Large intestine (tissue), 3 donors: Measurements from ENCODE around the gene ANKS4B. TPM values are rescaled to one million over a fixed set of nuclear protein-coding genes. Genes with fewer than 3 reads are reported as not detected.

ENCODE experiments used
- DNase-seq, 2 donors: peaks; one replicate each; pipeline versions ENCODE4 v3.0.0 to v3.0.0-alpha.2; 2013
- H3K27ac ChIP-seq: one replicate; pipeline ENCODE4 v1.5.1; 2013; ENCODE audit warnings: low read length
- H3K27me3 ChIP-seq: 2 replicates; pipeline ENCODE4 v1.6.1; 2013; ENCODE audit warnings: low read length; ENCODE audit not compliant: control insufficient read depth, insufficient read depth
- H3K36me3 ChIP-seq: 2 replicates; pipeline ENCODE4 v1.6.1; 2013; ENCODE audit warnings: low read length; ENCODE audit not compliant: control insufficient read depth, insufficient read depth
- H3K4me1 ChIP-seq: one replicate; pipeline ENCODE4 v1.6.1; 2013; ENCODE audit warnings: low read length; ENCODE audit not compliant: control insufficient read depth, insufficient read depth
- H3K4me3 ChIP-seq: one replicate; pipeline ENCODE4 v1.5.1; 2013; ENCODE audit warnings: low read length
- H3K9me3 ChIP-seq: one replicate; pipeline ENCODE4 v1.6.1; 2013; ENCODE audit warnings: mild to moderate bottlenecking, low read depth, low read length, moderate library complexity; ENCODE audit not compliant: control insufficient read depth
- WGBS: methylation state at CpG from one replicate; pipeline ENCODE4 v1.1.5; 2013; ENCODE audit warnings: low lambda C conversion rate; ENCODE audit not compliant: insufficient coverage; 5-methylcytosine and 5-hydroxymethylcytosine counted together
- polyA plus RNA-seq: library from polyadenylated mRNA; unstranded; fragments of 120-200 nt; gene quantifications from one replicate; pipeline ENCODE4 v1.2.1, GENCODE V29; 2013

The ANKS4B gene
- polyA plus RNA-seq, 1 donor: 39.3 TPM

- H3K27ac ChIP-seq: no peak overlapping the region
- no CpG with 5 or more reads among the region's 4 CpGs for WGBS
These were observed 23.8 kb downstream of the ANKS4B start for GRCh38 chr16:21257284-21257683.

GRCh38 chr16:21260870-21261791 lies 27.6 kb downstream of the ANKS4B start:
- WGBS: 60% methylated on average over 1 of the region's 9 CpGs
- Histone ChIP-seq H3K9me3 (no peaks in the 10 kb centered on the region), H3K4me3 (no peak overlapping the region), H3K27me3 (no peaks in the 10 kb centered on the region), H3K4me1 (peaks cover 37% of the 10 kb centered on the region), H3K36me3 (no peaks in the 10 kb centered on the region), H3K27ac (peak overlapping the region; percentile 63)
- peak; percentile 86 to 97 for DNase-seq

More at GRCh38 chr16:21257284-21257683, 23.8 kb downstream of the ANKS4B start:
- Histone ChIP-seq H3K36me3 (peaks cover 7% of the 10 kb centered on the region), H3K9me3 (no peaks in the 10 kb centered on the region), H3K4me3 (no peak overlapping the region), H3K27me3 (no peaks in the 10 kb centered on the region), H3K4me1 (peaks cover 21% of the 10 kb centered on the region)
- DNase-seq: no peak

GRCh38 chr16:21262779-21263639 lies 29.5 kb downstream of the ANKS4B start:
- H3K27ac ChIP-seq: no peak overlapping the region
- no CpG with 5 or more reads among the region's 12 CpGs for WGBS
- peaks cover 37% of the 10 kb centered on the region for H3K4me1 ChIP-seq

GRCh38 chr16:21263640-21264570 lies 30.4 kb downstream of the ANKS4B start:
- peaks cover 37% of the 10 kb centered on the region for H3K4me1 ChIP-seq
- H3K9me3 ChIP-seq: no peaks in the 10 kb centered on the region
- 6% methylated on average over 4 of the region's 14 CpGs for WGBS
- peak in 1 of 2 donors; percentile 59 for DNase-seq
- no peaks in the 10 kb centered on the region for H3K27me3 ChIP-seq
- peak overlapping the region; percentile 9 for H3K27ac ChIP-seq
- H3K4me3 ChIP-seq: no peak overlapping the region
- no peaks in the 10 kb centered on the region for H3K36me3 ChIP-seq

More at GRCh38 chr16:21262779-21263639, 29.5 kb downstream of the ANKS4B start:
- Histone ChIP-seq H3K36me3 (no peaks in the 10 kb centered on the region), H3K9me3 (no peaks in the 10 kb centered on the region), H3K27me3 (no peaks in the 10 kb centered on the region), H3K4me3 (no peak overlapping the region)
- DNase-seq: no peak

- no peak for DNase-seq
- Histone ChIP-seq H3K9me3 (no peaks in the 10 kb centered on the region), H3K4me1 (peaks cover 37% of the 10 kb centered on the region), H3K27me3 (no peaks in the 10 kb centered on the region), H3K36me3 (no peaks in the 10 kb centered on the region), H3K4me3 (no peak overlapping the region), H3K27ac (peak overlapping the region; percentile 9)
- no CpG with 5 or more reads among the region's 4 CpGs for WGBS
These were observed 31.1 kb downstream of the ANKS4B start for GRCh38 chr16:21264571-21265036.

GRCh38 chr16:21265104-21265837 lies 31.8 kb downstream of the ANKS4B start:
- peaks cover 31% of the 10 kb centered on the region for H3K4me1 ChIP-seq

GRCh38 chr16:21267298-21267697 lies 33.8 kb downstream of the ANKS4B start:
- Histone ChIP-seq H3K4me3 (no peak overlapping the region), H3K27ac (no peak overlapping the region), H3K27me3 (no peaks in the 10 kb centered on the region), H3K4me1 (peaks cover 16% of the 10 kb centered on the region), H3K36me3 (no peaks in the 10 kb centered on the region), H3K9me3 (no peaks in the 10 kb centered on the region)
- no CpG with 5 or more reads among the region's 4 CpGs for WGBS
- DNase-seq: no peak

More at GRCh38 chr16:21265104-21265837, 31.8 kb downstream of the ANKS4B start:
- H3K36me3 ChIP-seq: no peaks in the 10 kb centered on the region
- DNase-seq: no peak
- no peak overlapping the region for H3K27ac ChIP-seq
- 100% methylated on average over 2 of the region's 9 CpGs for WGBS
- no peaks in the 10 kb centered on the region for H3K27me3 ChIP-seq
- no peak overlapping the region for H3K4me3 ChIP-seq
- H3K9me3 ChIP-seq: no peaks in the 10 kb centered on the region

- Histone ChIP-seq H3K36me3 (no peaks in the 10 kb centered on the region), H3K9me3 (no peaks in the 10 kb centered on the region), H3K4me1 (peaks cover 12% of the 10 kb centered on the region), H3K27me3 (no peaks in the 10 kb centered on the region), H3K27ac (no peak overlapping the region), H3K4me3 (no peak overlapping the region)
- 100% methylated on average over 3 of the region's 9 CpGs for WGBS
- DNase-seq: no peak
These were observed 34.7 kb downstream of the ANKS4B start for GRCh38 chr16:21268236-21268635.

- H3K27ac ChIP-seq: no peak overlapping the region
- H3K9me3 ChIP-seq: no peaks in the 10 kb centered on the region
- no peaks in the 10 kb centered on the region for H3K36me3 ChIP-seq
- WGBS: 100% methylated on average over 1 of the region's 2 CpGs
- H3K4me1 ChIP-seq: no peaks in the 10 kb centered on the region
- H3K27me3 ChIP-seq: peaks cover 3% of the 10 kb centered on the region
- DNase-seq: no peak
- no peak overlapping the region for H3K4me3 ChIP-seq
These were observed 38.8 kb downstream of the ANKS4B start for GRCh38 chr16:21272253-21272652.
